A673 (cell line): Measurements from ENCODE around the gene IPO5.

Experiments used
- CTCF ChIP-seq: fragments of 300-800, 200-600 bp; sonication (generic); conservative IDR thresholded peaks from 2 replicates; pipeline ENCODE4 v1.5.1; 2017; ENCODE audit warnings: low read depth, mild to moderate bottlenecking, antibody characterized with exemption, low read length, moderate library complexity, mixed read lengths
- EZH2 ChIP-seq: fragments of 200-600 bp; sonication (generic); IDR thresholded peaks from 2 replicates; pipeline ENCODE4 v1.6.1; 2017; ENCODE audit warnings: borderline replicate concordance, low read depth, mild to moderate bottlenecking, mixed read lengths, antibody characterized with exemption, low read length; ENCODE audit not compliant: poor library complexity, severe bottlenecking

GRCh38 chr13:97948041-97948440 lies 5.4 kb upstream of the IPO5 start:
- TF ChIP-seq CTCF (no peak), EZH2 (no peak)
